ENCODE results near the gene KRTAP2-1.
"Not testable (repeated sequence)": the region's sequence is repeated elsewhere in the genome, so short reads cannot be mapped to it uniquely, and the experiment has no call there.

Gene KRTAP2-1

GRCh38 chr17:41057547-41057946 is 10.4 kb upstream of the KRTAP2-1 start:
- no peak for DNase-seq (ENCODE audit: low read depth in 2 of 2)

DNA sequence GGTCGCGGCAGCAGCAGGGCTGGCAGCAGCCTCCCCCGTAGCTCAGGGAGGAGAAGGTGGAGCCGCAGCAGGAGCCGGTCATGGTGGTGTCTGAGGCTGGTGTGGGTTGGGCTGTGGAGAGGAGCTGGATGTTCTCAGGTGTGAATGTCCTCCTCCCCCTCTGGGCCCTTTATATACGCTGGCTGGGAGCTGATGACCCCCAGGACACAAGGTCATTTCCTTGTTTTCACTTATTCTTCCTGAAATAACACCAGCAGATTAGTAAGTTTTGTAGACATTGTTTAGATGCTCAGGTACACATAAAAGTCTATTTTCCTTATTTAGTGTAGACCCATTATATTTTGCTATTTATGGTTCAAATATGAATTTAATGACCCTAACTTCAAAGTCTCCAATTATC is 8.0 kb upstream of the KRTAP2-1 start, which contains the start of gene KRTAP2-2:
KRTAP2-2 (minus strand) TSS at position 101 of the 400 bp plus-strand sequence; CDS start at position 82, 19 bp downstream.
- not testable (repeated sequence) for DNase-seq (ENCODE audit: low read depth in 2 of 2)

- not testable (repeated sequence) for DNase-seq (ENCODE audit: low read depth in 2 of 2)
Measured at GRCh38 chr17:41054556-41054955, 7.4 kb upstream of the KRTAP2-1 start.

- no peak for DNase-seq (ENCODE audit: low read depth in 2 of 2)
Measured at GRCh38 chr17:41054025-41054424, 6.9 kb upstream of the KRTAP2-1 start.

GRCh38 chr17:41052566-41052965 is 5.5 kb upstream of the KRTAP2-1 start:
- no peak for DNase-seq (ENCODE audit: low read depth in 2 of 2)

- DNase-seq (ENCODE audit: low read depth in 2 of 2) = no peak
Measured at GRCh38 chr17:41049110-41049509, 2.0 kb upstream of the KRTAP2-1 start.

DNA sequence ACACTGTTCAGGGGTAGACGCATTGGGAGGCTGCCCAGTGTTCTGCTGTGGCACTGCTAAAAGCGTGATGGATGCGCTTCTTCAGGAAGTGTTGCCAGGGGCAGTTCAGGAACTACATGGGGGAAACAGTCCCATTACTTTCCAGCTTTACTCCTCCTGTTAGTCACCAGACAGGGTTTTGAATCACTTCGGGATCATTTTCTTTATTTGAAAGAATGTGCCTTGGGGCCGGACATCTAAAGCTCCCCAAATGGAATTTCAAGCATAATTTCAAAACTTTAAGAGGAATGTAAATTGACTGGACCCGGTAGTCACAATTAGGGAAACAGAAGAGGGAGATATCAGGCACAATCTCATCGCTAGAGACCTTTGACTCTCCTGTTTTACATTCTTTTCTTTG is 1.3 kb upstream of the KRTAP2-1 start:
- no peak for DNase-seq (ENCODE audit: low read depth in 2 of 2)

GRCh38 chr17:41042953-41043352 is 4.2 kb downstream of the KRTAP2-1 start:
- no peak for DNase-seq (ENCODE audit: low read depth in 2 of 2)

DNA sequence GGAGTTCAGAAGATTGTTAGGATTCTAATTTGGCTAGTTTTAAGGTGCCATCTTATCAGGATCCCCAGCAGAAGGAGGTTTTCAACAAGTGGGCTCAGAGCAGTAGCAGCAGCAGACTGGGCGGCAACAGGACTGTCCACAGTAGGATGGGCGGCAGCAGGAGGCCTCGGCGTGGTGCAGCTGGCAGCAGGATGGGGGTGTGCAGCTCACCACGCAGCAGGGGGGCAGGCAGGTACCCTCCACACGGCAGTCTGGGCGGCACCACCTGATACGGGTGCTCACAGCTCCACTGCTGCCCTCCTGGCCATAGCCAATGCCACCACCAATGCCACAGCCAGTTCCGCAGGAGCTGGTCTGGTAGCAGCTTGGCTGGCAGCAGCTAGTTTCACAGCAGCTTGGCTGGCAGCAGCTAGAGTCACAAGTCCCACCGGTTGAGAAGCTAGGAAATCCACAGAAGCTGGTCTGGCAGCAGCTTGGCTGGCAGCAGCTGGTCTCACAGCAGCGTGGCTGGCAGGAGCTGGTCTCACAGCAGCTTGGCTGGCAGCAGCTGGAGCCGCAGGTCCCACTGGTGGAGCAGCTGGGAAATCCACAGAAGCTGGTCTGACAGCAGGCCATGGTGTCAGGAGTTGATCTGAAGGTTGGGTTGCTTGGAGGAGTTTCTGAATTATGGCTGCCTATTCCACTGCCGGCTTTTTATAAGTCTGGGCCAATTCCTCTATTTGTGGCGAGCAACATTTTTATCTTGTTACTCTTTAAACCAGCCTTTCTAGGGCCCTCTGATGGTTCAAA is 6.1 kb downstream of the KRTAP2-1 start, which contains the start of gene KRTAP1-1:
KRTAP1-1 (minus strand) TSS at position 668 of the 789 bp plus-strand sequence; CDS start at position 615, 53 bp downstream.
- not testable (repeated sequence) for DNase-seq (ENCODE audit: low read depth in 2 of 2)

DNA sequence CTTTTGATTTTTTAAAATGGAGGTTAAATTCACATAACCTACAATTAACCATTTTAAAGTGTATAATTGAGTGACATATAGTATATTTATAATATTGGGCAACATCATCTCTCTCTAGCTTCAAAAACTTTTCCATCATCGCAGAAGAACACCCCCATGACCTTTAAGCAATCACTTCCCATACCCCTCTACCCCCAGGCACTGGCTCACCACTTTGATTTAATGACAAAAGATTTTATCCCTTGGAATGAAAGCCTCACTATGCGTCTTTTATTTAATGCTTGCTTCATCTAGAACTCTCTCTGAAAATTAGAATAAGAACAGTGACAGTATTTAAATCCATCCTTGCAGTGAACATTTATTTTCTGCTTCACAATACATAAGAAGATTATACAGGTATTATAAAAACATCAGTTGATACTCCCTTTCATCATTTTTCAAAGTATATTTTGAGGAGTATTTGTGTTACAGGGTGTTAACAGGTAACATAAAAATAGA is 9.2 kb downstream of the KRTAP2-1 start:
- DNase-seq (ENCODE audit: low read depth in 2 of 2) = no peak

DNA sequence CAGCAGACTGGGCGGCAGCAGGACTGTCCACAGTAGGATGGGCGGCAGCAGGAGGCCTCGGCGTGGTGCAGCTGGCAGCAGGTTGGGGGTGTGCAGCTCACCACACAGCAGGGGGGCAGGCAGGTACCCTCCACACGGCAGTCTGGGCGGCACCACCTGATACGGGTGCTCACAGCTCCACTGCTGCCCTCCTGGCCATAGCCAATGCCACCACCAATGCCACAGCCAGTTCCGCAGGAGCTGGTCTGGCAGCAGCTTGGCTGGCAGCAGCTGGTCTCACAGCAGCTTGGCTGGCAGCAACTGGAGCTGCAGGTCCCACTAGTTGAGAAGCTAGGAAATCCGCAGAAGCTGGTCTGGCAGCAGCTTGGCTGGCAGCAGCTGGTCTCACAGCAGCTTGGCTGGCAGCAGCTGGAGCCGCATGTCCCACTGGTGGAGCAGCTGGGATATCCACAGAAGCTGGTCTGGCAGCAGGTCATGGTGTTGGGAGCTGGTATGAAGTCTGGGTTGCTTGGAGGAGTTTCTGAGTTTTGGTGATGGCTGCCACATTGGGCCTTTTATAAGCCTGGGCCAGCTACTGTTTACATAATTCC is 12.7 kb downstream of the KRTAP2-1 start, which contains the start of gene KRTAP1-3:
KRTAP1-3 (minus strand) TSS at position 529 of the 590 bp plus-strand sequence; CDS start at position 476, 53 bp downstream.
- not testable (repeated sequence) for DNase-seq (ENCODE audit: low read depth in 2 of 2)

DNA sequence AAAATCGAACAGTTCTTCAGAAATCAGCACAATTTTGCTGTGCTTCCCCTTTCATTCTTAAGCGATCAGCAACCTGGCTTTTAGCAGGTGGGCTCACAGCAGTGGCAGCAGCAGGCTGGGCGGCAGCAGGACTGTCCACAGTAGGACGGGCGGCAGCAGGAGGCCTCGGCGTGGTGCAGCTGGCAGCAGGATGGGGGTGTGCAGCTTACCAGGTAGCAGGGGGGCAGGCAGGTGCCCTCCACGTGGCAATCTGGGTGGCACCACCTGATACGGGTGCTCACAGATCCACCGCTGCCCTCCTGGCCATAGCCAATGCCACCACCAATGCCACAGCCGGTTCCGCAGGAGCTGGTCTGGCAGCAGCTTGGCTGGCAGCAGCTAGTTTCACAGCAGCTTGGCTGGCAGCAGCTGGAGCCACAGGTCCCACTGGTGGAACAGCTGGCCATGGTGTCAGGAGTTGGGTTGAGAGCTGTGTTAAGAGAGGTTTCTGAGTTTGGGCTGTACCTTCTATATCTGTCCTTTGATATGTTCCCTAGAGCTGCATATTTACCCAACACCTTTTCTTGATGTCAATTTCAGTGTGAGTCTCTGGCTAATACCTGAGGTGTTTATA is 17.4 kb downstream of the KRTAP2-1 start, which contains the start of gene KRTAP1-4:
KRTAP1-4 (minus strand) TSS at position 563 of the 613 bp plus-strand sequence; CDS start at position 446, 117 bp downstream.
- DNase-seq (ENCODE audit: low read depth in 2 of 2) = no peak

DNA sequence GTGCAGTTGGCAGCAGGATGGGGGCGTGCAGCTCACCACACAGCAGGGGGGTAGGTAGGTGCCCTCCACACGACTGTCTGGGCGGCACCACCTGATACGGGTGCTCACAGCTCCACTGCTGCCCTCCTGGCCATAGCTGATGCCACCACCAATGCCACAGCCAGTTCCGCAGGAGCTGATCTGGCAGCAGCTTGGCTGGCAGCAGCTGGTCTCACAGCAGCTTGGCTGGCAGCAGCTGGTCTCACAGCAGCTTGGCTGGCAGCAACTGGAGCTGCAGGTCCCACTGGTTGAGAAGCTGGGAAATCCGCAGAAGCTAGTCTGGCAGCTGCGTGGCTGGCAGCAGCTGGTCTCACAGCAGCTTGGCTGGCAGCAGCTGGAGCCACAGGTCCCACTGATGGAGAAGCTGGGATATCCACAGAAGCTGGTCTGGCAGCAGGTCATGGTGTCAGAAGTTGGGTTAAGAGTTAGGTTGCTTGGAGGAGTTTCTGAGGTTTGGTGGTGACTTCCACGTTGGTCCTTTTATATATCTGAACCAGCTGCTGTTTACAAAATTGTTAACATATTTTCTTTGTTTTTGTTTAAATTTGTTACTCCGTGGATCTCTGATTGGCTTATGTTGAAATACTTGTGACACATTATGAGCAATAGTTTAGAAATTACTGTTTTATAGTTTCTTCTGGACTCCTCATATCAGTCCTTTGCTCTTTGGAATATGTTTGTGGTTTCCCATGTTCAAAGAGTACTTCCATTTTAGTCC is 20.2 kb downstream of the KRTAP2-1 start, which contains the start of gene KRTAP1-5:
KRTAP1-5 (minus strand) TSS at position 494 of the 757 bp plus-strand sequence; CDS start at position 441, 53 bp downstream.
- DNase-seq (ENCODE audit: low read depth in 2 of 2) = no peak

DNA sequence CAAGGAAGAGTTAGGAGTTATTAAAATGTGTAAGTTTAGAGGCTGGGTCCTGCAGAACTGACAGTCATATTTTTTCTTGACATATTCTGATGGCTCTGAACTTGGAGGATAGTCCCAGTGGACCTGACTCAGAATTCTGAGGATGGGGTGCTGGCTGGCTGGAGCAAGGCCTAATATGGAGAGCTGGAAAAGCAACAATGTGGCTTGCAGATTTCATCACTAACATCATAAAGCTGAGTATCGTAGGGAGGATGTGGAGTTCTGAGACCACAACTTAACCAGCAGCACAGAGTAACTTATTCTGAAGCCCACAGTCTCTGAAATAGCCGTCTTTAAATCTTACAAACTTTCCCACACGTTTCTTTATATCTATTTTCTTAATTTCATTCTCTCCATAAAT is 22.4 kb downstream of the KRTAP2-1 start:
- no peak for DNase-seq (ENCODE audit: low read depth in 2 of 2)

GRCh38 chr17:41020336-41020735 is 26.8 kb downstream of the KRTAP2-1 start:
- DNase-seq (ENCODE audit: low read depth in 2 of 2) = no peak

- no peak for DNase-seq (ENCODE audit: low read depth in 2 of 2)
Measured at GRCh38 chr17:41019415-41019814, 27.7 kb downstream of the KRTAP2-1 start.

DNA sequence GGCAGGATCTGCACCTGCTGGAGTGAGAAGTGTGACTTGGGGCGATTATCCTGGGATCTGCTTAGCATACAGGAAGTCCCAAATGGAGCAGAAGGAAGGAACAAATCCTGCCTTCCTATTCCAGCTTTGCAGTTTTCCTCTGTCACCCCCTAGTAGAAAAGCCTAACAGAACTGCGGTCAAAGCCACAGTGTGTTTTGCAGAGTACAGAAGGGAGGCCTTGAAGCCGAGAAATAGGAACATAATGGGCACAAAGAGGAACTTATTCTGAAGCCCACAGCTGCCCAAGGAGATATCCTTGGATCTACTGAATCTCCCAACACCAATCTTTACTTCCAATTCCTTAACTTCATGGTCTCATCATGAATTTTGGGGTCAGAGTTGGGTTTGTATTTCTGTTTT is 28.6 kb downstream of the KRTAP2-1 start:
- DNase-seq (ENCODE audit: low read depth in 2 of 2) = no peak

- DNase-seq (ENCODE audit: low read depth in 2 of 2) = no peak
Measured at GRCh38 chr17:41016578-41017215, 30.4 kb downstream of the KRTAP2-1 start.

DNA sequence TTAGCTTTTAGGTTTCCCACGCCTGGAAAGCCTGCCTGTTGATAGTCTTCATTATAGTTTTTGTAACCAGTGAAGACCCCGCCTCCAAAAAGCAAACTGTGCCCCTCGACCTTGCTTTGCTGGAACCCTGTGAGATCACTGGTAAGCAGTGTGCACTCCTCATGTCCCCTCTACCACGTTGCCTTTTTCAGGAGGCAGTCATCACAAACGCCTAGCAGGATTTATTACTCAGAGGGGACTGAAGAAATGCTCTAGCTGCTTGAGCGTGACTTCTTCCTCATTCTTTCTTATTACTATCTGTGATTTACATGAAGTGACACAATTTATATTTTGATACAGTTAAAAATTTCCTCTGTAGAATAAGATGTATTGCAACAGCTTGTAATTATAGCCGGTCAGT is 31.7 kb downstream of the KRTAP2-1 start:
- DNase-seq (ENCODE audit: low read depth in 2 of 2) = no peak

DNA sequence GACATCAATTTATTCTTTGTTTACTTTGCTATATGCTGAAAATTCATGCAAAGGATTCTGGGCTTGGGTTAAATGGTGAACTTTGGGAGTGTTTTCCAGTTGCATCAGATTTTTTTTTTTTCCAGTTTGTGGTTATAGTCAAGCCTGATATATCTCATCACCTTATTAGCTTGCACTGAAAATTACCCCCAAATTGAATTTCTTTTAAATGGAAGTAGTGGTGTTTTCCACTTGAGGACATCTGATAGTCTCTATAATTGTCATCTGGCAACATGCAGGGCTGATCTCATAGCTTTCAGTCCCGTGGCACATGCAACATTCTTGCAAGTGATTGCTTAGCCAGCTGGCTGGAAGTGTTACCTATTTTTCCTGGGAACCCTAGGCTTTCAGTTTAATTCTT is 33.5 kb downstream of the KRTAP2-1 start:
- no peak for DNase-seq (ENCODE audit: low read depth in 2 of 2)

GRCh38 chr17:41013181-41013580 is 33.9 kb downstream of the KRTAP2-1 start:
- no peak for DNase-seq (ENCODE audit: low read depth in 2 of 2)
